ENCODE measurements around the gene ASB6. TPM values are rescaled to one million over a fixed set of nuclear protein-coding genes. Genes with fewer than 3 reads are reported as not detected.

The ASB6 gene
- total RNA-seq, 1 donor from 2014 or later = 9.2 TPM

GRCh38 chr9:129610213-129610472 lies 31.8 kb downstream of the ASB6 start:
- Histone ChIP-seq H3K9me3 (ENCODE audit: low read depth) (no peaks in the 10 kb centered on the region), H3K9ac (no peak overlapping the region), H3K4me2 (peak overlapping the region; percentile 88), H3F3A (ENCODE audit: low read depth) (peaks cover 40% of the 10 kb centered on the region), H3K36me3 (no peaks in the 10 kb centered on the region), H3K27ac (no peak overlapping the region), H3K79me2 (ENCODE audit: low read depth) (no peaks in the 10 kb centered on the region), H2AFZ (replicated peaks) (no peak overlapping the region), H3K27me3 (no peaks in the 10 kb centered on the region), H3K4me3 (peak overlapping the region; percentile 66), H4K20me1 (ENCODE audit: low read depth) (no peaks in the 10 kb centered on the region), H3K4me1 (peaks cover 21% of the 10 kb centered on the region)
- Mint-ChIP-seq H3K4me3 (no peak overlapping the region), H3K27me3 (ENCODE audit: insufficient read depth, low read depth) (peaks cover 9% of the 10 kb centered on the region), H3K36me3 (no peaks in the 10 kb centered on the region), H3K27ac (no peak overlapping the region), H3K9me3 (no peaks in the 10 kb centered on the region), H3K4me1 (peaks cover 51% of the 10 kb centered on the region)
- DNase-seq (ENCODE audit: low spot score) = no peak
- TF ChIP-seq CTCF (IDR thresholded peaks at IDR 0.05) (no peak), EZH2phosphoT487 (IDR thresholded peaks at IDR 0.05) (no peak), EZH2 (IDR thresholded peaks at IDR 0.05) (no peak)

GRCh38 chr9:129609486-129610212 lies 32.3 kb downstream of the ASB6 start:
- Histone ChIP-seq H3K4me1 (peaks cover 23% of the 10 kb centered on the region), H3K79me2 (ENCODE audit: low read depth) (no peaks in the 10 kb centered on the region), H3K27me3 (no peaks in the 10 kb centered on the region), H3K9ac (no peak overlapping the region), H3K27ac (no peak overlapping the region), H3F3A (ENCODE audit: low read depth) (peaks cover 40% of the 10 kb centered on the region), H3K4me2 (peak overlapping the region; percentile 88), H3K36me3 (no peaks in the 10 kb centered on the region), H2AFZ (replicated peaks) (no peak overlapping the region), H3K4me3 (peak overlapping the region; percentile 66), H4K20me1 (ENCODE audit: low read depth) (no peaks in the 10 kb centered on the region), H3K9me3 (ENCODE audit: low read depth) (no peaks in the 10 kb centered on the region)
- peaks cover 9% of the 10 kb centered on the region for H3K27me3 Mint-ChIP-seq (ENCODE audit: insufficient read depth, low read depth)
- DNase-seq (ENCODE audit: low spot score) = peak; percentile 71
- H3K9me3 Mint-ChIP-seq = no peaks in the 10 kb centered on the region
- H3K4me3 Mint-ChIP-seq = peak overlapping the region; percentile 82
- H3K36me3 Mint-ChIP-seq = no peaks in the 10 kb centered on the region
- H3K27ac Mint-ChIP-seq = peak overlapping the region; percentile 94
- H3K4me1 Mint-ChIP-seq = peaks cover 53% of the 10 kb centered on the region
- TF ChIP-seq EZH2 (IDR thresholded peaks at IDR 0.05) (no peak), CTCF (IDR thresholded peaks at IDR 0.05) (no peak), EZH2phosphoT487 (IDR thresholded peaks at IDR 0.05) (no peak)

GRCh38 chr9:129608561-129609481 lies 33.1 kb downstream of the ASB6 start:
- no peak overlapping the region for H3K4me2 ChIP-seq

More at GRCh38 chr9:129608561-129609481, 33.1 kb downstream of the ASB6 start:
- Histone ChIP-seq H3K27me3 (no peaks in the 10 kb centered on the region), H4K20me1 (ENCODE audit: low read depth) (no peaks in the 10 kb centered on the region), H3K4me3 (no peak overlapping the region), H3K9ac (no peak overlapping the region), H3K4me1 (peaks cover 27% of the 10 kb centered on the region), H3K79me2 (ENCODE audit: low read depth) (no peaks in the 10 kb centered on the region), H3K9me3 (ENCODE audit: low read depth) (no peaks in the 10 kb centered on the region), H3K27ac (no peak overlapping the region), H3F3A (ENCODE audit: low read depth) (peaks cover 40% of the 10 kb centered on the region), H2AFZ (replicated peaks) (no peak overlapping the region), H3K36me3 (no peaks in the 10 kb centered on the region)
- Mint-ChIP-seq H3K9me3 (no peaks in the 10 kb centered on the region), H3K27ac (peak overlapping the region; percentile 90), H3K36me3 (no peaks in the 10 kb centered on the region), H3K4me3 (peak overlapping the region; percentile 30), H3K4me1 (peaks cover 55% of the 10 kb centered on the region), H3K27me3 (ENCODE audit: insufficient read depth, low read depth) (peaks cover 9% of the 10 kb centered on the region)
- no peak for DNase-seq (ENCODE audit: low spot score)
- TF ChIP-seq CTCF (IDR thresholded peaks at IDR 0.05) (no peak), EZH2 (IDR thresholded peaks at IDR 0.05) (no peak), EZH2phosphoT487 (IDR thresholded peaks at IDR 0.05) (no peak)

Measured in neural progenitor cell (in vitro differentiated cells).